ENCODE data around the gene SUSD4. TPM values are rescaled to one million over a fixed set of nuclear protein-coding genes. Genes with fewer than 3 reads are reported as not detected.

SUSD4 gene
- total RNA-seq, 1 donor from 2014 or later = 18.5 TPM

DNA sequence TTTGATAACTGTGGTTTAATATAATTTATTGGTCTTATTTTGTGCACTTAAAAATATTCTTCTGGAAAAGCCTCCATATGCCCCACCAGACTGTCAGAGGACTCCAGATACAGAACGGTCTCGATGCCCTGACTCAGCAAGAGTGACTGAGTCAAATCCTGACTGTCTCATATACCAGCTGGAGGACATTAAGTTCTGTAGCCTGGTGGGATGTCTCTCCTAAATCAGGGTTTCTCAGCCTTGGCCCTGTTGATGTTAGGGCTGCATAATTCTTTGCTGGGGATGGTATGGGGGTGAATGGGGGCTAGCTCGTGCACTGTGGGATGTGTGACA is 153.2 kb downstream of the SUSD4 start:
- DNase-seq (ENCODE audit: low spot score) = no peak
- peaks cover 12% of the 10 kb centered on the region for H3K4me1 Mint-ChIP-seq (ENCODE audit: unreplicated experiment)
- no peaks in the 10 kb centered on the region for H3K36me3 Mint-ChIP-seq (ENCODE audit: low read depth, unreplicated experiment)
- H3K27me3 Mint-ChIP-seq (ENCODE audit: unreplicated experiment) = peaks cover 4% of the 10 kb centered on the region
- H3K27ac Mint-ChIP-seq (ENCODE audit: unreplicated experiment) = no peak overlapping the region
- H3K9me3 Mint-ChIP-seq (ENCODE audit: unreplicated experiment) = no peaks in the 10 kb centered on the region
- TF ChIP-seq, protein P1, sequence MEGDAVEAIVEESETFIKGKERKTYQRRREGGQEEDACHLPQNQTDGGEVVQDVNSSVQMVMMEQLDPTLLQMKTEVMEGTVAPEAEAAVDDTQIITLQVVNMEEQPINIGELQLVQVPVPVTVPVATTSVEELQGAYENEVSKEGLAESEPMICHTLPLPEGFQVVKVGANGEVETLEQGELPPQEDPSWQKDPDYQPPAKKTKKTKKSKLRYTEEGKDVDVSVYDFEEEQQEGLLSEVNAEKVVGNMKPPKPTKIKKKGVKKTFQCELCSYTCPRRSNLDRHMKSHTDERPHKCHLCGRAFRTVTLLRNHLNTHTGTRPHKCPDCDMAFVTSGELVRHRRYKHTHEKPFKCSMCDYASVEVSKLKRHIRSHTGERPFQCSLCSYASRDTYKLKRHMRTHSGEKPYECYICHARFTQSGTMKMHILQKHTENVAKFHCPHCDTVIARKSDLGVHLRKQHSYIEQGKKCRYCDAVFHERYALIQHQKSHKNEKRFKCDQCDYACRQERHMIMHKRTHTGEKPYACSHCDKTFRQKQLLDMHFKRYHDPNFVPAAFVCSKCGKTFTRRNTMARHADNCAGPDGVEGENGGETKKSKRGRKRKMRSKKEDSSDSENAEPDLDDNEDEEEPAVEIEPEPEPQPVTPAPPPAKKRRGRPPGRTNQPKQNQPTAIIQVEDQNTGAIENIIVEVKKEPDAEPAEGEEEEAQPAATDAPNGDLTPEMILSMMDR (IDR thresholded peaks at IDR 0.05; ENCODE audit: unreplicated experiment) = no peak
- no peak overlapping the region for H3K4me3 Mint-ChIP-seq (ENCODE audit: unreplicated experiment)

DNA sequence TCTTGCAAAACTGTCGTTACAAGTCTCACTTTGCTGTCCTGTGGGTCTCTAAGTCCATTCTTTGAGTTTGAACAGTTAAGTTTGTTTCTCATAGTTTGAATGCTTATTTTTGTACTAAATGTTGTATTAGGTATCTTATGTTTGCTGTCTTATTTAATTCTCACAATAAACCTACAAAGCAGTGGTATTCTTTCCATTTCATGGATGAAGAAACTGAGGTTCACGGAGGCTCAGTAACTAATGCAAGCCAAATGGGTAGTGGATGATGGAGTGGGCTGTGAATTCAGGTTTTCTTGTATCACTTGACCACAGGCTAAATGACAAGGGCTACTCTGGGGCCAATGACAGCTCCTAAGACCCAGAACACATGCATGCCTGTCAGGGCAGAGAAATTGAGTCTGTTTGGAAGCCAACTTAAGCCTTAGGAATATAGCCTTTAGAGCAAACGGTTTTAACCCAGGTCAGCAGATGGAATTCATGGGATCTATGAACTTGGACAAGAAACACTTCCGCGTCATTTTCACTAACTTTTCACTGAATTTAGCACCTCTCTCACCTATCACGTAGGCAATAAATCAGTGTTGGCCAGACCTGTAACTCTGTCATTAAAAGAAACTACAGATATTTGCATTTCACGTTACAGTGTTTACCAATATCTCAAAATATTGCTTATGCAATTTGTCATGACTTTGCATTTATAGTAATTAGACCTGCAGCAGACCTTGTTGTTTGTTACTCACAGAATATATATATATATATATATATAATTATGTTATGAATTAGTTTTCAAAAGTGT is 153.8 kb downstream of the SUSD4 start:
- TF ChIP-seq, protein P1 (IDR thresholded peaks at IDR 0.05; ENCODE audit: unreplicated experiment) = no peak
- H3K4me3 Mint-ChIP-seq (ENCODE audit: unreplicated experiment) = no peak overlapping the region
- H3K9me3 Mint-ChIP-seq (ENCODE audit: unreplicated experiment) = no peaks in the 10 kb centered on the region
- H3K36me3 Mint-ChIP-seq (ENCODE audit: low read depth, unreplicated experiment) = no peaks in the 10 kb centered on the region
- peaks cover 3% of the 10 kb centered on the region for H3K27me3 Mint-ChIP-seq (ENCODE audit: unreplicated experiment)
- H3K4me1 Mint-ChIP-seq (ENCODE audit: unreplicated experiment) = peaks cover 12% of the 10 kb centered on the region
- no peak for DNase-seq (ENCODE audit: low spot score)
- no peak overlapping the region for H3K27ac Mint-ChIP-seq (ENCODE audit: unreplicated experiment)

DNA sequence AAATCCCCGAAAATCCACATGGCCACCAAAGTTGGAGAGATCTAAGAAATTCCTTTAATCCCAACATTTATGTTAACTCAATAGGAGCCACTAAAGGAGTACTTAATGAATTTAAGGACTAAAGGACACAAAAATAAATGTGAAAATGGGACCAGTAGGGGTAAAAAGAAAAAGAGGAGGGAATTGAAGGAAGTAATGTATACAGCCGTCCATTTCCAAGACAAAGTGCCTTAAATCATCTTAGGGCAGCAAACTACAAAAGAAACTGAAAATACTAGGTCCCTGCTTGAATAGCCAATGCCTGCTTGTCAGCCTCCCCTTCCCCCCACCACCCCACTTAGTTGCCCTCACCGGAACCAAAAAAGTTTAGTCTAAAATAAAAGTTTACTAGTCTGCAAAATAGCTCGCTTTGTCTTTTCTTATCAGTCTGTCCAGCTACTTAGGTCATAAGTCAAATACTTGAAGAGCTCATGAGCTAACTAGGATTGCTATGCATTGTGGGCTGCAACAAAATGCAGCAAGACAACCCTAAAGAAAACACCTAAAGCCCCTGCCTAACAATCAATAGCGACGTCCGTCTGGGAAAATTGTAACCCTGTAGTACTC is 154.6 kb downstream of the SUSD4 start:
- no peak overlapping the region for H3K4me3 Mint-ChIP-seq (ENCODE audit: unreplicated experiment)
- TF ChIP-seq, protein P1 (IDR thresholded peaks at IDR 0.05; ENCODE audit: unreplicated experiment) = no peak
- no peaks in the 10 kb centered on the region for H3K36me3 Mint-ChIP-seq (ENCODE audit: low read depth, unreplicated experiment)
- peaks cover 3% of the 10 kb centered on the region for H3K27me3 Mint-ChIP-seq (ENCODE audit: unreplicated experiment)
- DNase-seq (ENCODE audit: low spot score) = no peak
- no peak overlapping the region for H3K27ac Mint-ChIP-seq (ENCODE audit: unreplicated experiment)
- peaks cover 12% of the 10 kb centered on the region for H3K4me1 Mint-ChIP-seq (ENCODE audit: unreplicated experiment)
- H3K9me3 Mint-ChIP-seq (ENCODE audit: unreplicated experiment) = no peaks in the 10 kb centered on the region

DNA sequence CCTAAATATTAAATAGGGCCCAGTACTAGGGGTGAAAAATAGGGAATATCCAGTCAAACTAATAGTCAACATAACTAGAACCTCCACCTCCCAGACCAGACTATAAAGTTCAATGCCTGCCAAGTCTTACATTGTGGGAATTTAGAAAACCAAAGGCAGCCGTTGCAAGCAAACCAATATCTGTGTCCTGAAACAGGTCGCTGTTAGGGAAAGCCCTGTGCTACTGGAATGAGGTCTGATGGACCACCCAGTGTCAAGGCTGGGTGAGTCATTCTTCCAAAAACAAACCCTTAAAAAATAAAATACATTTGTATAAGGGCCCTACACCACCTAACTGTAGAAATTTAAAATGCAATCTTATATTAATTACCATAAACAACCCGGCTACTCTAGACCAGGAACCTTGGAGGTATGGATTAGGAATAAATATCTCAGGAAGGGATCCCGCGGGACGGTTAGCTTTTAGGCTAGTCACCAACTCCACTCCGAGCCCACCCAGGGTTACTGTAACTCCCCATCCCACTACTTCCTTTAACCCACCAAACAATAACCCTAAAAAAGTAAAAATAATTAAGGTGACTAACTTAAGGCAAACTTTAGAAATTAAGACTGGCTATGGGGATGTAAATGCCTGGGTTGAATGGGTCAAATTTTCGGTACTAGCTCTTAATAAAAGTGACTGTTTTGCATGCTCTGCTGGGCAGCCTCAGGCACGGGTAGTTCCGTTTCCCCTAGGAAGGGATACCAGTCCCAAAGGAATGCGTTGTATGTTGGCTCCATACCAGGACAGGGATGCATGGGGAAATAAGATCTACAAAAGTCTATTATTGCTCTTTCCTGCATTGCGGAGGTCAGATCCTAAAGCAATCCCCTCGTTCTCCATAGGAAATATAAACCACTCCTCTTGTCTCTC is 155.6 kb downstream of the SUSD4 start:
- TF ChIP-seq, protein P1 (IDR thresholded peaks at IDR 0.05; ENCODE audit: unreplicated experiment) = no peak
- Mint-ChIP-seq H3K27me3 (ENCODE audit: unreplicated experiment) (peaks cover 3% of the 10 kb centered on the region), H3K9me3 (ENCODE audit: unreplicated experiment) (no peaks in the 10 kb centered on the region), H3K4me1 (ENCODE audit: unreplicated experiment) (peaks cover 12% of the 10 kb centered on the region), H3K27ac (ENCODE audit: unreplicated experiment) (no peak overlapping the region), H3K4me3 (ENCODE audit: unreplicated experiment) (no peak overlapping the region), H3K36me3 (ENCODE audit: low read depth, unreplicated experiment) (no peaks in the 10 kb centered on the region)
- no peak for DNase-seq (ENCODE audit: low spot score)

All from endothelial cell (in vitro differentiated cells).